AG10803 (cell line): ENCODE results near the gene C6orf58.

Experiments used
- DNase-seq: peaks from one replicate; pipeline ENCODE4 v3.0.0; 2010; ENCODE audit warnings: low read depth
- H3K4me3 ChIP-seq: 2 replicates; pipeline ENCODE4 v1.5.1; 2011; ENCODE audit warnings: mild to moderate bottlenecking, low read length, control low read depth
- TF ChIP-seq, protein P1 (sequence below): conservative IDR thresholded peaks from 2 replicates; pipeline ENCODE4 v1.5.1; 2011; ENCODE audit warnings: mild to moderate bottlenecking, low read length, control low read depth, inconsistent platforms

Gene C6orf58

DNA sequence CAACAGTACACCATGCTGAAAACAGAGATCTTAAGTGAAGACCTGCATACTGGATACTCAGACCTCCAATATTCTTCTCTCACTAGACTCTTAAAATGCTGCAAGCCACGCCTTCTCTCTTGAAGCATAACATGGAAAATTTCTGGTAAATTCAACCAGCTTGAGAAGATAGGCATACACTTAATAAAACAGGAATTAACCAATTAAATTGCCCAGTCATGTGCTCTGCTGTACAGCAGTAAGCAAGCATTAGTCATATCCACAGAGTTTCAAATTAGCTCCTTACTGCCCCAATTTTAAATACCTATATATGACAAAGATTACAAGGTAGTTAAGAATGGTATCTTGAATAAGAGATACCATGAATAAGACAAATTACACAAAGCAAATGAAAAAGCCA is 53.8 kb downstream of the C6orf58 start:
- DNase-seq: no peak
- TF ChIP-seq, protein P1, sequence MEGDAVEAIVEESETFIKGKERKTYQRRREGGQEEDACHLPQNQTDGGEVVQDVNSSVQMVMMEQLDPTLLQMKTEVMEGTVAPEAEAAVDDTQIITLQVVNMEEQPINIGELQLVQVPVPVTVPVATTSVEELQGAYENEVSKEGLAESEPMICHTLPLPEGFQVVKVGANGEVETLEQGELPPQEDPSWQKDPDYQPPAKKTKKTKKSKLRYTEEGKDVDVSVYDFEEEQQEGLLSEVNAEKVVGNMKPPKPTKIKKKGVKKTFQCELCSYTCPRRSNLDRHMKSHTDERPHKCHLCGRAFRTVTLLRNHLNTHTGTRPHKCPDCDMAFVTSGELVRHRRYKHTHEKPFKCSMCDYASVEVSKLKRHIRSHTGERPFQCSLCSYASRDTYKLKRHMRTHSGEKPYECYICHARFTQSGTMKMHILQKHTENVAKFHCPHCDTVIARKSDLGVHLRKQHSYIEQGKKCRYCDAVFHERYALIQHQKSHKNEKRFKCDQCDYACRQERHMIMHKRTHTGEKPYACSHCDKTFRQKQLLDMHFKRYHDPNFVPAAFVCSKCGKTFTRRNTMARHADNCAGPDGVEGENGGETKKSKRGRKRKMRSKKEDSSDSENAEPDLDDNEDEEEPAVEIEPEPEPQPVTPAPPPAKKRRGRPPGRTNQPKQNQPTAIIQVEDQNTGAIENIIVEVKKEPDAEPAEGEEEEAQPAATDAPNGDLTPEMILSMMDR: no peak

DNA sequence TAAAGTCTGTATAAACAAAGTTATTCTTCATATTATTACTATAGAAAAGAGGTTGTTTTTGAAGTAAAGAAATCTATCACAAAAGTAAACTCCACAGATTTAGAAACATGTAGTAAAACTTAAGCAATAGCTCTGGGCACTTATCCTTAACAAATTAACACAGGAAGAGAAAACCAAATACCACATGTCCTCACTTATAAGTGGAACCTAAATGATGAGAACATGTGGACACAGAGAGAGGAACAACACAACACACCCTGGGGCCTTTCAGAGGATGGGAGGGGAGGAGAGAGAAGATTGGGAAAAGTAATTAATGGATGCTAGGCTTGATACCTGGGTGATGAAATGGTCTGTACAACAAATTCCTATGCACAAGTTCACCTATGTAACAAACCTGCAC is 57.2 kb downstream of the C6orf58 start:
- TF ChIP-seq, protein P1: no peak
- H3K4me3 ChIP-seq: no peak overlapping the region
- peak; percentile 13 for DNase-seq

More for the DNA sequence above, 53.8 kb downstream of the C6orf58 start:
- no peak overlapping the region for H3K4me3 ChIP-seq

DNA sequence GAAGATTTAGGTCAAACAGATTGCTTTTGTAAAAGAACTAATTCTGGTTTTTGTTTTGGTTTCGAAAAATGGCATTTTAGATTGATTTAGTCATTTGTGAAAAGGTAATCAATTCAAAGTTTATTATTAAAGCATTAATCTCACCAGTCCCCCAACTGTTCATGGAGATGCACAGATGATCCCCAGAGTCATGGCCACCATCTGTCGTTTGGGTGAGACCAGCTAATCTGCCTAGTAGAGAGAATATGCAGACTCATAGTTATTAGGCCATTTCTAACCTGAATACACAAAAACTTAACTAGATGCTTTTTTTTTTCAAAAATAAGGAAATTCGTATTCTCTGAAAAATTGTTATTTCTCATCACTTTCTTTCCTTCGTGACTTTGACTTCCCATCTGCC is 58.1 kb downstream of the C6orf58 start:
- DNase-seq: no peak
- TF ChIP-seq, protein P1: no peak
- no peak overlapping the region for H3K4me3 ChIP-seq

DNA sequence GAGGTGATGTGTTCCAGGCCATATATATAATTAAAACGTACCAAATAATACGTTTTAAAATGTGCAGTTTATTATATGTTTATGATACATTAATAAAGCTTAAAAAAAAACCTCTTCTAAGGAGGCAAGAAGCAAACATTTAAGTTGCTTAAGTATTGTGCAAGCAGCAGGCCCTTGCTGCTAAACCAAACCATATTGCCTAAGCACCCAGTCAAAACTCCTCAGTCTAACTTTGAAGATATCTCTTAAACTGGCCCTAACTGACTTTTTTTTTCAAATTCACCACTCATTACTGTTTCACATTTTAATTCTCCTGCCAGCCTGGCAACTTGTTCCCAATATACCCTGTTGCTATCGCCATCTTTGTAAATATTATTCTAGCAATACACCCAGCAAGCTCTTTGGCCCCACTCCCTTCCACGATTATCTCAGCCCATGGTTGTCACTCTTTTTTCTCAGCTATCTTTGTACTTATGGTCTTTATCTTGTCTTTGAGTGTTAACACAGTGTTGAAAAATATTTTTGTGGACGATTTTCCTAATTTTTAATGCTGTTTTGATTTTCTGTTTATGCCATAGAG is 60.9 kb downstream of the C6orf58 start:
- TF ChIP-seq, protein P1: no peak
- peak; percentile 47 for DNase-seq
- H3K4me3 ChIP-seq: no peak overlapping the region
